Left lung (tissue), 10 donors: Measurements from ENCODE around the gene HESX1. TPM values are rescaled to one million over a fixed set of nuclear protein-coding genes. Genes with fewer than 3 reads are reported as not detected.

ENCODE experiments used
- ATAC-seq: fragments of 200-7000 bp; cut with Tn5 transposase; one replicate; pipeline ENCODE4 v1.9.1; 2020; ENCODE audit warnings: moderate library complexity
- DNase-seq, 4 donors: peaks; one replicate each; pipeline ENCODE4 v3.0.0-alpha.2; 2013 to 2020
- H3K27ac ChIP-seq, 2 donors: fragments of 200-600 bp; sonication (generic) in 1 of 2; one replicate each; pipeline versions ENCODE4 v1.5.0 to v1.8.0; 2020 to 2021
- H3K27me3 ChIP-seq, 2 donors: fragments of 200-600 bp; sonication (generic) in 1 of 2; one replicate each; pipeline versions ENCODE4 v1.5.0 to v1.8.0; 2020 to 2021
- H3K36me3 ChIP-seq, 2 donors: fragments of 200-600 bp; sonication (generic) in 1 of 2; one replicate each; pipeline versions ENCODE4 v1.5.0 to v1.8.0; 2020 to 2021
- H3K4me1 ChIP-seq, 2 donors: fragments of 200-600 bp; one replicate each; pipeline ENCODE4 v1.8.0; 2021
- H3K4me3 ChIP-seq, 2 donors: fragments of 200-600 bp; sonication (generic) in 1 of 2; one replicate each; pipeline versions ENCODE4 v1.5.0 to v1.8.0; 2020 to 2021; ENCODE audit warnings: mild to moderate bottlenecking in 1 of 2
- H3K9me3 ChIP-seq, 2 donors: fragments of 200-600 bp; sonication (generic) in 1 of 2; one replicate each; pipeline versions ENCODE4 v1.5.0 to v1.8.0; 2020 to 2021
- intact Hi-C, 2 donors: fragments of 100-400 bp; cut with DNase I; formaldehyde crosslinking; loops; one replicate each; pipeline versions ENCODE4 v1.11.2 to v1.14.2; 2022
- polyA plus RNA-seq, 6 donors: library from polyadenylated mRNA; unstranded; fragments of 120-200 nt; gene quantifications; one replicate each; pipeline ENCODE4 v1.2.1, GENCODE V29; 2013; ENCODE audit not compliant: insufficient read length in 6 of 6
- total RNA-seq, 2 donors: library from RNA; stranded (reverse); fragmentation: NEBNext Ultra II Directional; extraction: Animal tissue kit (Norgen Biotek cat#: 25700); gene quantifications; one replicate each; pipeline ENCODE4 v1.2.1, GENCODE V29; 2021
- TF ChIP-seq, protein P1 (sequence below), 2 donors: fragments of 200-600 bp; sonication (generic) in 1 of 2; IDR thresholded peaks; one replicate each; pipeline versions ENCODE4 v1.5.0 to v1.8.0; 2021; ENCODE audit warnings: antibody characterized with exemption in 2 of 2
- donor health status: DM: no; HTN: yes; CAD: no.
- donor health status: DM: no; HTN: no; CAD: no.

Gene HESX1
- total and polyA plus RNA-seq, 8 donors: 0.47 to 4.0 (median 3.3) TPM

DNA sequence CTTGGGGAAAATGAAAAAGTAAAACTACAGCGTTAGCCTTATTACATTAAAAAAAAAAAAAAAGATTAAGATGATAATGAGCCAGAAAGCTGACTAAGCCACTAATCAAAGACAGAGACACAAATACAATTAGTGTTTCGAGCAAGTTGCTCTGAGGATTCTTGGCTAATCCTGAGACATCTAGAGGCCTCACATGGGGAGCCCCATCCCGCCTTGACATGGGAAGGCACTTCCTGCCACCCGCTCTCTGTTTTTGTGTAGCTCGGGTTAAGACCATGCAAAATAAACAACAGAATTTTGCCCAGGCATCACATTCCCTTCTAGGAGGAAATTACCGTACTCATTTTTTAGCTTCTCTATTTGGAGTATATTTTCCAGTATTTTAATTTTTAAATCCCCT is 15.3 kb downstream of the HESX1 start:
- no peak for ATAC-seq
- intact Hi-C loops: no loop called here
- Histone ChIP-seq H3K27ac (no peak overlapping the region), H3K36me3 (no peaks in the 10 kb centered on the region), H3K4me1 (no peaks in the 10 kb centered on the region), H3K27me3 (no peaks in the 10 kb centered on the region), H3K4me3 (no peak overlapping the region), H3K9me3 (no peaks in the 10 kb centered on the region)
- TF ChIP-seq, protein P1, sequence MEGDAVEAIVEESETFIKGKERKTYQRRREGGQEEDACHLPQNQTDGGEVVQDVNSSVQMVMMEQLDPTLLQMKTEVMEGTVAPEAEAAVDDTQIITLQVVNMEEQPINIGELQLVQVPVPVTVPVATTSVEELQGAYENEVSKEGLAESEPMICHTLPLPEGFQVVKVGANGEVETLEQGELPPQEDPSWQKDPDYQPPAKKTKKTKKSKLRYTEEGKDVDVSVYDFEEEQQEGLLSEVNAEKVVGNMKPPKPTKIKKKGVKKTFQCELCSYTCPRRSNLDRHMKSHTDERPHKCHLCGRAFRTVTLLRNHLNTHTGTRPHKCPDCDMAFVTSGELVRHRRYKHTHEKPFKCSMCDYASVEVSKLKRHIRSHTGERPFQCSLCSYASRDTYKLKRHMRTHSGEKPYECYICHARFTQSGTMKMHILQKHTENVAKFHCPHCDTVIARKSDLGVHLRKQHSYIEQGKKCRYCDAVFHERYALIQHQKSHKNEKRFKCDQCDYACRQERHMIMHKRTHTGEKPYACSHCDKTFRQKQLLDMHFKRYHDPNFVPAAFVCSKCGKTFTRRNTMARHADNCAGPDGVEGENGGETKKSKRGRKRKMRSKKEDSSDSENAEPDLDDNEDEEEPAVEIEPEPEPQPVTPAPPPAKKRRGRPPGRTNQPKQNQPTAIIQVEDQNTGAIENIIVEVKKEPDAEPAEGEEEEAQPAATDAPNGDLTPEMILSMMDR (IDR thresholded peaks at IDR 0.05): no peak
- peak in 1 of 4 donors; percentile 13 for DNase-seq

DNA sequence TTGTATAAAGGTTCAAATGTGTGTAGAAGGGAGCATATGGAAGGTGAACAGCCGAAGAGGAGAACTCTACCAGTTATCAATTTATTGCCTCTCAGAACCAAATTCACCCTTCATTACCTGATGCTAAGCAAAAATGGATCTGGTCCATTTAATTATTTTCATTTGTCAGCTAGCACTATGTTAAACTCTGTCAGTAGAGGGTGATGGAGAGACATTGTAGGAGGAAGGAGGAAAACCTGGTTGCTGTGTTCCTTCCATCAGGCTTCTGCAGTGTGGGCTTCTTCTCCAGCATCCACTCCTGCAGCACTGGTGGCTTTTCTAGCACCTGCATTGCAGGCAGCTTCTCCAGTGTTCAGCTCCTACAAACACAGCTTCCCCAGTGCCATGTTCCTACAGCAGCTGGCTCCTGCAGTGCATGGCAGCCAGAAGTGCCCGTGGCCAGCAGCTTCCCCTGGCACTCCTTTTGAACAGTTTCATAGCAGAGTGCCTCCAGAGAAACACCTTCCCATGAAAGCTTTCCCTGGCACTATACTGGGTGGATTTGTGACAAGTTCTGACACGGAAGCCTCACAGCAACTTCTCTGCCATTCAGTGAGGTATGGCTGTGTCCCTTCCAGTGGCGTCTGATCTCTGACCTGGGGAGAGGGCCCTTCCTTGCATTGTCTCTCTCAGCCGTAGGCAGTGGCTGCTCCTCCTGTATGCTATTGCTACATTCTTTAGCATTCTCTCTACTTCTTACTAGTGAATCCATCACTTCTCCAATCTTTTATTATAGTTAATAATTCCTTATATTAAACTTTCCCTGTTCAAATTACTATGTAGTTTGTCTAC is 20.0 kb downstream of the HESX1 start:
- Histone ChIP-seq H3K4me3 (no peak overlapping the region), H3K36me3 (no peaks in the 10 kb centered on the region), H3K27ac (no peak overlapping the region), H3K27me3 (no peaks in the 10 kb centered on the region), H3K4me1 (peaks cover 0 to 7% of the 10 kb centered on the region in 2 donors), H3K9me3 (no peaks in the 10 kb centered on the region)
- intact Hi-C loops: no loop called here
- ATAC-seq: no peak
- TF ChIP-seq, protein P1 (IDR thresholded peaks at IDR 0.05): no peak
- DNase-seq: no peak

DNA sequence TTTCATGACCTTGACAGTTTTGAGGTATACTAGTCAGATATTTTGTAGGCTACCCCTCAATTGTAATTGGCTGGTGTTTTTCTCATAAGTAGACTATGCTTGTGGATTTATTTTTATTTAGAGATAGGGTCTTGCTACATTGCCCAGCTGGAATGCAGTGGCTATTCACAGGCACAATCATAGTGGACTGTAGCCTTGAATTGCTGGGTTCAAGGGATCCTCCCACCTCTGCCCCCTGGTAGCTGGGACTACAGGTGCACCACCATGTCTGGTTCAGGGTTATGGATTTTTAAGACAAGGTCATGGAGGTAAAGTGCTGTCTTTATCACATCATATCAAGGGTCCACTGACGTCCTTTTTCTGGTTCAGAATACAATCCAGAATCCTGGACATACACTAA is 23.7 kb downstream of the HESX1 start:
- Histone ChIP-seq H3K4me1 (peaks cover 0 to 7% of the 10 kb centered on the region in 2 donors), H3K27me3 (no peaks in the 10 kb centered on the region), H3K36me3 (no peaks in the 10 kb centered on the region), H3K27ac (no peak overlapping the region), H3K9me3 (no peaks in the 10 kb centered on the region), H3K4me3 (no peak overlapping the region)
- TF ChIP-seq, protein P1 (IDR thresholded peaks at IDR 0.05): no peak
- no peak for ATAC-seq
- no peak for DNase-seq
- intact Hi-C loops: no loop called here

DNA sequence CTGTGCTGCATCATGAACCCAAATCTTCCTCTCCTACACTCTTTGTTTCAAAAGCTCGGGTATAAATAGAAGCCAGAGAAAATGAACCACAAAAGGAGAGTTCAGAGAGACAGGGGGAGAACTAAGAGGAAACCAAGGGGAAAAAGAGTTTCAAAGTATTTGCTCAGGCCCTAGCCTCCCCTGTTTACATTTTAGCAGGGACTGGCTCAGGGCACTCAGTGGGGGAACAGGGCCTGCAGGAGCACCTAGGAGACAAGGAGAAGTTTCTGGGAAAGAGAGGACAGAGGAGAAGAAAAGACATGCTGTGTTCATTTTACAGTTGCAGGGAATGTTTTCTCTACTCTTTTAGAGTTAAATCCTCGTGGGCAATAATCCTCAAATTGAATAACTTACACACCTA is 26.1 kb downstream of the HESX1 start:
- intact Hi-C loops: no loop called here
- H3K36me3 ChIP-seq: no peaks in the 10 kb centered on the region
- no peak overlapping the region for H3K27ac ChIP-seq
- H3K9me3 ChIP-seq: no peaks in the 10 kb centered on the region
- TF ChIP-seq, protein P1 (IDR thresholded peaks at IDR 0.05): no peak
- H3K4me1 ChIP-seq: peaks cover 0 to 16% of the 10 kb centered on the region in 2 donors
- no peak overlapping the region for H3K4me3 ChIP-seq
- ATAC-seq (no peak), DNase-seq (no peak)
- H3K27me3 ChIP-seq: peaks cover 0 to 13% of the 10 kb centered on the region in 2 donors

DNA sequence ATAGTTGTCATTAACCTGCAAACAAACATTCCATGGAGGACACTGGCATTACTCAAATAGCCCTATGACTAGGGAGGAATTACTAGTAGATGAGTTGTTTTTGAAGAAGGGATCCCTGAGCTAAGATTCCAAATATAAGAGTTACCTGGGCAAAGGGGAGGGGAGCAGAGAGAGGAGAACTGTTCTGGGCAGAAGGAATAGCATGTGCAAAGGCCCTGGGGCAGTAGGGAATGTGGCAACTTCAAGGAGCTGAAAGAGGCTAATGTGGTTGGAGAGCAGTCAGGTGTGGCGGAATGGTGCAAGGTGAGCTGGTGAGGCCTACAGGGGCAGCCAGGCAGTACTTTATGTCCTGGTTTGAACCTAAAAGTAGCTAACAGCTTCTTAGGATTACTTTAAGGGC is 28.8 kb downstream of the HESX1 start:
- TF ChIP-seq, protein P1 (IDR thresholded peaks at IDR 0.05): no peak
- H3K4me1 ChIP-seq: peaks cover 0 to 16% of the 10 kb centered on the region in 2 donors
- H3K27me3 ChIP-seq: peaks cover 0 to 40% of the 10 kb centered on the region in 2 donors
- no peaks in the 10 kb centered on the region for H3K9me3 ChIP-seq
- intact Hi-C loops: no loop called here
- H3K36me3 ChIP-seq: no peaks in the 10 kb centered on the region
- ATAC-seq (no peak), DNase-seq (no peak)
- H3K27ac ChIP-seq: no peak overlapping the region
- H3K4me3 ChIP-seq: no peak overlapping the region
